HT-29 (cell line): Measurements from ENCODE around the gene ZNF48. TPM values are rescaled to one million over a fixed set of nuclear protein-coding genes. Genes with fewer than 3 reads are reported as not detected.

Source experiments
- DNase-seq: peaks from one replicate; pipeline ENCODE4 v3.0.0-alpha.2; 2015; ENCODE audit warnings: low spot score
- small RNA-seq: library from RNA; depleted of rRNA; stranded (forward); fragments of <200 nt; gene quantifications from one replicate; pipeline ENCODE3, GENCODE V24; 2014
- total RNA-seq: library from RNA; depleted of rRNA; stranded (reverse); fragments of >200 nt; shearing (Covaris generic); gene quantifications from 2 replicates; pipeline ENCODE4 v1.2.3, GENCODE V29; 2014; rRNA removed

Gene ZNF48
- total RNA-seq, 1 experiment from 2014 or later: 19.0 TPM

DNA sequence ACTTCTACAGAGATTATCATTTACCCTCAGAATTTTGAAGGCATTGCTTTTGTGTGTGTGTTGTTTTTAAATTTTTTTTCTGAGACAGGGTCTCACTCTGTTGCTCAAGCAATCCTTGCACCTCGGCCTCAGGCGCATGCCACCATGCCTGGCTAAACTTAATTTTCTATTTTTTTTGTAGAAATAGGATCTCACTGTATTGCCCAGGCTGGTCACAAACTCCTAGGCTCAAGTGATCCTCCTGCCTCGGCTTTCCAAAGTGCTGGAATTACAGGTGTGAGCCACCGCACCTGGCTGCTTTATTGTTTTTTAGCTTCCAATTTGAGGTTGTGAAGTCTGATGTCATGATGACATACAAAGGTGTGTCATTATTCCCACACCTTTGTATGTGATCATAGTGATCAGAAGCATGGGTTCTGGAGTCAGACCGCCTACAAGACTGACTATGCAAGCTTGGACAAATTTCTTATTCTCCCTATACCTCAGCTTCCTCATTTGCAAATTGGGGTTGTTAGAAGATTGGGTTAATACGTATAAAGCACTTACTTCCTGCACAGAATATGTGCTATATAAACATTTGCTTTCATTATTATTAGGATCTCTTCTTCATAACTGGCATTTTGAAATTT, 44.6 kb downstream of the ZNF48 start:
- no peak for DNase-seq

DNA sequence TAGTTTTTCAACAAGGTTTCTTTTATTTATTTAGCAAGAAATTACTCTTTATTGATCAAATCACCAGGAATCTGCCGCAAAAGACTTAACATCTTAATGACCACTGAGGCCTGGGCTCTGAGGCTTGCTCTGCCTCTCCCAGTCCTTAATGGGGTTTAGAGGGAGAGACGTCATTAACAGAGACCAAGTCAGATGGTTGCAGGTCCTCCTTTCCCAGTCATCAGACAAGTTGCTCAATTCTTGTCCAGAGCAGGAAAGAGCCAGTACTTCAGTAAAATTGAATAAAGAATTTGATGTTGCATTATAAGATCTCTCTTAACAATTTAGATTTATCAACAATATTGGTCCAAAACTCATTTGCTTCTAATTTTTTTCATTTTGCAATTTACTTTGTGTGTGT, 48.4 kb downstream of the ZNF48 start:
- DNase-seq: no peak

DNA sequence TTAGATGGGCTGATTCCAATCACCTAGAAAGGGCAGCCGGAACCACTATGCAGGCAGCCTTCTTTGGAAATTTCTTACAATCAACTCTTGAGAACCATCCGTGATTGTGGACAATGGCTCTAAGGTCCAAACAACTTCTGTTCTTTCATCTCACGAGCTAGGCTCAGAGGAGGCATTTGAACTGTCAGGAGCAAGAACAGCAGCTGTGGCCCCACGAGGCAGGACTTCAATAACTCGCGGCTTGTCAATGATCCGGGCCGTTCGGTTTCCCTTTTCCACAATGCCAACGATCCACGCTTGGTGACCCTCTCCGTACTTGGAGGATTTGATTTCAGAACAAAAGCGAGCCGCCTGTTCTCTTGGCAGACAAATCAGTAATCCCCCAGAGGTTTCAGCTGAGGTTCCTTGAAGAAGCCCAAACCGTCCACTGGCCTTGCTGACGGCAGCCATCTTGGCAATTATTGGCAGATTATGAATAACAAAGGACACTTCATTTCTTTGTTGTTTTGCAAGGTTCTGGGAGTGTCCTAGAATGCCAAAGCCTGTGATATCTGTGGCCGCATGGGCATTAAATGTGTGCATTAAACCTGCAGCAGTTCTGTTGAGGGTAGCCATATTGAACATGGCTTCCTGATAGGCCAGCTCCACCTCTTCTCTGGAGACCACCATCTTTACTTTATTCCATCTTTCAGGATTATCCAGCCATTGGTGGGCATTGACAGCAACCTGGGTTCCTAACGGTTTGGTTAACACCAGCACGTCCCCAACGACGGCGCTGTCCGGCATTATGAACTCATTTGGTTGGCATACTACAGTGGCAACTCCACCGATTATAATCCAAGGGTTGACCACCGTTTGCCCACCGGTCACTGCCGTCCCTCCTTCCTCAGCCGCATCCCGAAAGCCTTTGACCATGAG, 49.3 kb downstream of the ZNF48 start:
- DNase-seq: no peak

DNA sequence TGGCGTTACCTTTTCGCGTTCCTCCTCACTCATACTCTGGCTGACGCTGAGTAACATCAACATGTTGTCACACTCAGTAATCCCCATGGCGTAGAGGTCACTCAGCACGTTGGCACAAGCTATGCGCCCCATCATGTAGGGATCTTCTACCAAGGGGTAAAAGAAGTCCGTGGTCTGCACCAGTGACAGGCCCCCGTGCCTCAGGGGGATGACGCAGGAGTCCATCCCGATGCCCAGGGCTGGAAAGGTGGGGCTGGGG, 49.9 kb downstream of the ZNF48 start:
- no peak for DNase-seq

DNA sequence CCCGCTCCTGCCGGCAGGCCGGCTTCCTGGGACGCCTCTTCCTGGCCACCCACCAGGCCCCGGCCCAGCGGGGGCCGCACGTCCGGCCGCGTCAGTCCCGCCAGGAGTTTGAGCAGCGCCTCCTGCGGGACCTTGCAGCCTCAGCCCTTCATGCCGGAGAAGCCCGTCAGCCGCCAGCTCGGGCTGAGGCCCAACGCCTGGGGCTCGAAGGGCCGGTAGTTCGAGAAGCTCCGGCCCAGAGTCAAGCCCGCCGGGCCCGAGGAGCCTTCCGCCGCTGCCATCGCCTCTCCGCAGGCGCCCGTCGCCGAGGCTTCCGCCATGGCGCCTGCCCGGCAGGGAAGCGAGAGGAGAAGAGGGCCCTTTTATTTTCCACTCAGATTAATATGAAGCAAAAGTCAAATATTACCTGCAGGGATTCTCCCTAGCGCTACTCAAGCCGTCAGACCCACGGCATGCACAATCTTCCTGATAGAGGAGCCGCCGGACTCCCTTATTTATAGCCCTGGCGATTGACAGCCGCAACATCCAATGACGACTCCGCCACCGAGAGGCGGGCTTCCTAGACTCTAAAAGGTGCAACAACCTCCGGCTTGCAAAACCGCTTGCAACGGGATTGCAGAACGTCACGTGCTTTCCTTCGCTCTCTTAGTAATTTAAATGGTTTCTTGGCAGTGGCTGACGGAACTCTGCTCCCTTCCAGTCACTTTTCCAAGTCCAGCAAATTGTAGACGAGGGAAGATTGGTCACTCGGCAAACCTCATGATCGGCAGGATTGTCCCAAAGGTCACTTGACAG, 50.4 kb downstream of the ZNF48 start, which contains the start of gene SEPHS2:
TSS of gene SEPHS2 (minus strand) at position 467 of the 795 bp plus-strand sequence. CDS start at position 320, 147 bp downstream.
- DNase-seq: peak; percentile 98

DNA sequence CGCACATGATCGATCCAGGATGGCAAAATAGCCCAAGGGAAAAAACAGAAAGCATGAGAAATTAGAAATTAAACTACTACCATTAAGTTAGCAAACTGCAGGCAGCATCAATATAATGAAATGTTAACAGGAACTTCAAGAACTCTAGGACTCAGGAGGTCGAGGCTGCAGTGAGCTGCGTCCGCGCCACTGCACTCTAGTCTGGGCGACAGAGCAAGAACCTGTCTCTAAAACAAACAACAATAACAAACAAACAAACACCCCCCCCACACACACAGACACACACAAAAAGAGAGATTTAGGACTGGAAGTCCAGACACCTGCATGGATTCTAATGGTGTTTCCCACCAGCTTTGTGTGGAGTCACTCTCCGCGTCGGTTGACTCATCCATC, 51.0 kb downstream of the ZNF48 start:
- DNase-seq: no peak

DNA sequence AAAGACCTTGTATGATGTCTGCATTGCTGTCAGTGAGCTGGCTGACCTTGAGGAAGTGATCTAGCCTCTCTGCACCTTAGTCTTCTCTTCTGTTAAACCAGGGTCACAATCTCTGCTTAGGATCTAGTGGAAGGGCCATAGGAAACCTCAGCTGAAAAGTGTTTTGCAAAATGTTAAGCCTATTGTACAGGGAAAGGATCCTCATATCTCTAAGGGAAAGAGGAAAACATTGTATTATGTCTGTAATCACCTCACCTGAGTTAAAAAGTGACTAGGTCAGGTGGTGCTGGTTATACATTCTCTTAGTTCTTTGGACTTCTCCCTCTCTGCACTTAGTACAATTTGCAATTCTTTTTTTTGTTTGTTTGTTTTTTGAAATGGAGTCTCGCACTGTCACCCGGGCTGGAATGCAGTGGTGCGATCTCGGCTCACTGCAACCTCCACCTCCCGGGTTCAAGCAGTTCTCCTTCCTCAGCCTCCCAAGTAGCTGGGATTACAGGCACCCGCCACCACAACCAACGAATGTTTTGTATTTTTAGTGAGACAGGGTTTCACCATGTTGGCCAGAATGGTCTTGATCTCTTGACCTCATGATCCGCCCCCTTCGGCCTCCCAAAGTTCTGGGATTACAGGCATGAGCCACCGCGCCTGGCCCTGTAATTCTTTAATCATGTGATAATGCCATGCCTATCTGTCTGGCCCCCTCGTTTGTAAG, 52.4 kb downstream of the ZNF48 start:
- DNase-seq: peak; percentile 44

DNA sequence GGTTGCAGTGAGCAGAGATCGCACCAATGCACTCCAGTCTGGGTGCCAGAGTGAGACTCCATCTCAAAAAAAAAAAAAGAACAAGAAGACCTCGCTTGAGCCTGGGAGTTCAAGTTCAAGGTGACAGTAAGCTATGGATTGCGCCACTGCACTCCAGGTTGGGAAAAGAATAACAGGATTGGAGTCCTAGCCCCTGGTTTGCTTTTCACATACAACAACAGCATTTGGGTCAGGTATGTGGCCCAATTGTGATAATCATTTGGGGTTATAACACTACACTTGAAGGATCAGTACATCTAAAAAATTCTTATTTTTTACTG, 53.9 kb downstream of the ZNF48 start:
- DNase-seq: no peak

Small RNAs within 50 kb of the gene (small RNA-seq; reads per million reads assigned to genes)
- 0.50 reads per million for gene RF00406

Other genes starting within 250 kb of the ZNF48 start
- 7.6 and 10.1 TPM in 2 replicates for gene CORO1A, start 211.8 kb upstream of the ZNF48 start, total RNA-seq
- gene BOLA2B, start 201.8 kb upstream of the ZNF48 start, total RNA-seq: 143 and 216 TPM in 2 replicates
- 81.6 and 97.9 TPM in 2 replicates for gene SLX1A, start 201.5 kb upstream of the ZNF48 start, total RNA-seq
- gene SULT1A3, start 196.2 kb upstream of the ZNF48 start, total RNA-seq: 7.5 and 14.0 TPM in 2 replicates
- gene NPIPB13, start 146.9 kb upstream of the ZNF48 start, total RNA-seq: 0.39 and 1.0 TPM in 2 replicates
- gene CD2BP2, start 40.1 kb upstream of the ZNF48 start, total RNA-seq: 42.8 and 49.4 TPM in 2 replicates
- gene TBC1D10B, start 24.9 kb upstream of the ZNF48 start, total RNA-seq: 63.3 and 66.5 TPM in 2 replicates
- 1.0 TPM in 1 of 2 replicates, not detected in the other for gene MYL11, start 20.6 kb upstream of the ZNF48 start, total RNA-seq
- 0.16 TPM in 1 of 2 replicates, not detected in the other for gene SEPTIN1, start 12.9 kb upstream of the ZNF48 start, total RNA-seq
- 12.6 and 17.7 TPM in 2 replicates for gene ZNF771, start 12.2 kb downstream of the ZNF48 start, total RNA-seq
- gene DCTPP1, start 34.6 kb downstream of the ZNF48 start, total RNA-seq: 107 and 111 TPM in 2 replicates
- gene SEPHS2, start 50.5 kb downstream of the ZNF48 start, total RNA-seq: 11.0 and 12.4 TPM in 2 replicates
- gene ITGAL, start 77.3 kb downstream of the ZNF48 start, total RNA-seq: not detected in 2 replicates
- gene ZNF768, start 131.1 kb downstream of the ZNF48 start, total RNA-seq: 47.1 and 47.9 TPM in 2 replicates
- 7.9 and 8.8 TPM in 2 replicates for gene ZNF747, start 139.4 kb downstream of the ZNF48 start, total RNA-seq
- gene ZNF764, start 163.0 kb downstream of the ZNF48 start, total RNA-seq: 8.3 and 9.9 TPM in 2 replicates
- gene ZNF688, start 176.3 kb downstream of the ZNF48 start, total RNA-seq: 5.7 and 7.5 TPM in 2 replicates
- 7.7 and 12.2 TPM in 2 replicates for gene ZNF785, start 190.3 kb downstream of the ZNF48 start, total RNA-seq
- gene ZNF689, start 215.0 kb downstream of the ZNF48 start, total RNA-seq: 4.9 and 7.7 TPM in 2 replicates